Stimulated activated effector memory CD8-positive, alpha-beta T cell treated with anti-CD3 and anti-CD28 coated beads, Interleukin-12 subunit alpha, Interleukin-12 subunit beta, amount 100 ng/mL, for 72 hours (primary cell): ENCODE results near the gene NDUFS6.
"Not testable (repeated sequence)": the region's sequence is repeated elsewhere in the genome, so short reads cannot be mapped to it uniquely, and the experiment has no call there.

Experiments used
- ATAC-seq: fragments of 150-1000 bp; cut with Tn5 transposase; 2 replicates; pipeline ENCODE4 v1.10.0; 2021
- DNase-seq, 2 donors: peaks; one replicate each; pipeline ENCODE4 v3.0.0; 2021 to 2022; ENCODE audit warnings: low spot score in 2 of 2
- H3K27ac Mint-ChIP-seq: one replicate; pipeline ENCODE4 v1.8.0; 2022; ENCODE audit warnings: mild to moderate bottlenecking, mixed read lengths
- H3K36me3 Mint-ChIP-seq: one replicate; pipeline ENCODE4 v1.8.0; 2022; ENCODE audit warnings: mild to moderate bottlenecking, mixed read lengths
- H3K4me1 Mint-ChIP-seq: one replicate; pipeline ENCODE4 v1.8.0; 2022; ENCODE audit warnings: mixed read lengths
- H3K4me3 Mint-ChIP-seq: one replicate; pipeline ENCODE4 v1.8.0; 2022; ENCODE audit warnings: mild to moderate bottlenecking, mixed read lengths
- H3K9me3 Mint-ChIP-seq: one replicate; pipeline ENCODE4 v1.8.0; 2022; ENCODE audit warnings: mixed read lengths

The NDUFS6 gene

GRCh38 chr5:1797103-1797800 lies 4.0 kb upstream of the NDUFS6 start:
- Mint-ChIP-seq H3K4me1 (peaks cover 74% of the 10 kb centered on the region), H3K4me3 (peak overlapping the region; percentile 94), H3K36me3 (peaks cover 74% of the 10 kb centered on the region), H3K27ac (peak overlapping the region; percentile 95), H3K9me3 (no peaks in the 10 kb centered on the region)
- ATAC-seq: no peak
- DNase-seq: no peak

- ATAC-seq (no peak), DNase-seq (no peak)
- H3K36me3 Mint-ChIP-seq: peaks cover 74% of the 10 kb centered on the region
- no peaks in the 10 kb centered on the region for H3K9me3 Mint-ChIP-seq
- H3K4me1 Mint-ChIP-seq: peaks cover 71% of the 10 kb centered on the region
- H3K4me3 Mint-ChIP-seq: peak overlapping the region; percentile 94
- peak overlapping the region; percentile 95 for H3K27ac Mint-ChIP-seq
Measured at GRCh38 chr5:1797855-1798254, 3.4 kb upstream of the NDUFS6 start.

- Mint-ChIP-seq H3K27ac (peak overlapping the region; percentile 95), H3K36me3 (peaks cover 74% of the 10 kb centered on the region), H3K4me1 (peaks cover 71% of the 10 kb centered on the region), H3K4me3 (peak overlapping the region; percentile 94)
- H3K9me3 Mint-ChIP-seq, DNase-seq, ATAC-seq: not testable (repeated sequence)
Measured at GRCh38 chr5:1798589-1798988, 2.6 kb upstream of the NDUFS6 start.

- Mint-ChIP-seq H3K36me3 (peaks cover 75% of the 10 kb centered on the region), H3K4me1 (peaks cover 71% of the 10 kb centered on the region), H3K27ac (peak overlapping the region; percentile 95)
Measured at GRCh38 chr5:1799110-1799601, 2.1 kb upstream of the NDUFS6 start.

GRCh38 chr5:1799602-1800471 lies 1.4 kb upstream of the NDUFS6 start, which contains the start of gene MRPL36:
TSS of gene MRPL36 (minus strand) at chr5:1799837. CDS start at chr5:1798935, 902 bp downstream.
- ATAC-seq: peak; percentile 84
- H3K27ac Mint-ChIP-seq: peak within 1 kb of the TSS; percentile 95
- H3K4me3 Mint-ChIP-seq: peak within 1 kb of the TSS; percentile 94
- peaks cover 70% of the 10 kb centered on the region for H3K4me1 Mint-ChIP-seq
- H3K9me3 Mint-ChIP-seq: no peaks in the 10 kb centered on the region
- DNase-seq: peak; percentile 77 to 88
- peaks cover 82% of the 10 kb centered on the region for H3K36me3 Mint-ChIP-seq

More at GRCh38 chr5:1799110-1799601, 2.1 kb upstream of the NDUFS6 start:
- Mint-ChIP-seq H3K4me3 (peak overlapping the region; percentile 94), H3K9me3 (no peaks in the 10 kb centered on the region)
- no peak for DNase-seq
- peak; percentile 46 for ATAC-seq

- H3K36me3 Mint-ChIP-seq: peaks cover 90% of the 10 kb centered on the region
- no peaks in the 10 kb centered on the region for H3K9me3 Mint-ChIP-seq
- H3K4me1 Mint-ChIP-seq: peaks cover 63% of the 10 kb centered on the region
- H3K27ac Mint-ChIP-seq: peak overlapping the region; percentile 95
- peak overlapping the region; percentile 94 for H3K4me3 Mint-ChIP-seq
- peak; percentile 72 for ATAC-seq
- peak in 1 of 2 donors; percentile 59 for DNase-seq
Measured at GRCh38 chr5:1800472-1801221, 560 bp upstream of the NDUFS6 start.

- H3K36me3 Mint-ChIP-seq: peaks cover 96% of the 10 kb centered on the region
Measured at GRCh38 chr5:1801967-1802295, 724 bp downstream of the NDUFS6 start.

GRCh38 chr5:1803192-1803591 lies 2.0 kb downstream of the NDUFS6 start:
- DNase-seq (no peak), ATAC-seq (no peak)
- H3K9me3 Mint-ChIP-seq: no peaks in the 10 kb centered on the region
- H3K4me3 Mint-ChIP-seq: peak overlapping the region; percentile 94
- H3K4me1 Mint-ChIP-seq: peaks cover 61% of the 10 kb centered on the region
- H3K36me3 Mint-ChIP-seq: peaks cover 94% of the 10 kb centered on the region
- peak overlapping the region; percentile 95 for H3K27ac Mint-ChIP-seq

More at GRCh38 chr5:1801967-1802295, 724 bp downstream of the NDUFS6 start:
- no peak for ATAC-seq
- Mint-ChIP-seq H3K27ac (peak overlapping the region; percentile 95), H3K4me3 (peak overlapping the region; percentile 94), H3K9me3 (no peaks in the 10 kb centered on the region), H3K4me1 (peaks cover 60% of the 10 kb centered on the region)
- DNase-seq: no peak

- H3K4me1 Mint-ChIP-seq: peaks cover 55% of the 10 kb centered on the region
- ATAC-seq (no peak), DNase-seq (no peak)
- H3K9me3 Mint-ChIP-seq: no peaks in the 10 kb centered on the region
- peaks cover 94% of the 10 kb centered on the region for H3K36me3 Mint-ChIP-seq
- H3K27ac Mint-ChIP-seq: peak overlapping the region; percentile 76
- no peak overlapping the region for H3K4me3 Mint-ChIP-seq
Measured at GRCh38 chr5:1804001-1804690, 2.9 kb downstream of the NDUFS6 start.

- no peak overlapping the region for H3K4me3 Mint-ChIP-seq
- peak overlapping the region; percentile 14 for H3K27ac Mint-ChIP-seq
- H3K9me3 Mint-ChIP-seq: no peaks in the 10 kb centered on the region
- DNase-seq: no peak
- H3K36me3 Mint-ChIP-seq: peaks cover 94% of the 10 kb centered on the region
- ATAC-seq: no peak
- H3K4me1 Mint-ChIP-seq: peaks cover 49% of the 10 kb centered on the region
Measured at GRCh38 chr5:1805326-1805725, 4.1 kb downstream of the NDUFS6 start.

- H3K27ac Mint-ChIP-seq: peak overlapping the region; percentile 14
- H3K4me3 Mint-ChIP-seq: no peak overlapping the region
- DNase-seq: no peak
- ATAC-seq: no peak
- H3K9me3 Mint-ChIP-seq: no peaks in the 10 kb centered on the region
- peaks cover 45% of the 10 kb centered on the region for H3K4me1 Mint-ChIP-seq
- H3K36me3 Mint-ChIP-seq: peaks cover 94% of the 10 kb centered on the region
Measured at GRCh38 chr5:1805736-1806135, 4.5 kb downstream of the NDUFS6 start.

- Mint-ChIP-seq H3K27ac (peak overlapping the region; percentile 27), H3K4me3 (no peak overlapping the region), H3K4me1 (peaks cover 44% of the 10 kb centered on the region), H3K36me3 (peaks cover 95% of the 10 kb centered on the region), H3K9me3 (no peaks in the 10 kb centered on the region)
- ATAC-seq (no peak), DNase-seq (no peak)
Measured at GRCh38 chr5:1806199-1806598, 5.0 kb downstream of the NDUFS6 start.

- DNase-seq (no peak), ATAC-seq (peak; percentile 37)
- Mint-ChIP-seq H3K4me1 (peaks cover 44% of the 10 kb centered on the region), H3K36me3 (peaks cover 99% of the 10 kb centered on the region), H3K9me3 (no peaks in the 10 kb centered on the region), H3K27ac (peak overlapping the region; percentile 27), H3K4me3 (no peak overlapping the region)
Measured at GRCh38 chr5:1806974-1807373, 5.8 kb downstream of the NDUFS6 start.

- Mint-ChIP-seq H3K27ac (peak overlapping the region; percentile 34), H3K4me3 (no peak overlapping the region), H3K36me3 (peaks cover 99% of the 10 kb centered on the region), H3K9me3 (no peaks in the 10 kb centered on the region), H3K4me1 (peaks cover 43% of the 10 kb centered on the region)
- ATAC-seq (no peak), DNase-seq (no peak)
Measured at GRCh38 chr5:1807451-1808185, 6.4 kb downstream of the NDUFS6 start.
